Neuronal stem cell (in vitro differentiated cells): ENCODE data around the gene NTN1.

Experiments
- DNase-seq: peaks from one replicate; pipeline ENCODE4 v3.0.0-alpha.2; 2013; ENCODE audit warnings: low spot score
- H2AFZ ChIP-seq: one replicate; pipeline ENCODE4 v1.6.1; 2013; ENCODE audit warnings: mild to moderate bottlenecking, low read length, inconsistent platforms
- H2AK5ac ChIP-seq: 2 replicates; pipeline ENCODE4 v1.6.1; 2013; ENCODE audit warnings: low read depth, mild to moderate bottlenecking, inconsistent platforms, low read length, moderate library complexity, mixed read lengths
- H2BK120ac ChIP-seq: 2 replicates; pipeline ENCODE4 v1.6.1; 2013; ENCODE audit warnings: low read depth, mild to moderate bottlenecking, inconsistent platforms, low read length, moderate library complexity, mixed read lengths
- H2BK12ac ChIP-seq: one replicate; pipeline ENCODE4 v1.6.1; 2013; ENCODE audit warnings: low read length, inconsistent platforms
- H2BK15ac ChIP-seq: 2 replicates; pipeline ENCODE4 v1.6.1; 2013; ENCODE audit warnings: mild to moderate bottlenecking, low read length, inconsistent platforms, mixed read lengths
- H2BK5ac ChIP-seq: one replicate; pipeline ENCODE4 v1.6.1; 2013; ENCODE audit warnings: inconsistent platforms, mild to moderate bottlenecking, low read length, moderate library complexity
- H3K14ac ChIP-seq: one replicate; pipeline ENCODE4 v1.6.1; 2013; ENCODE audit warnings: low read length, inconsistent platforms
- H3K18ac ChIP-seq: 2 replicates; pipeline ENCODE4 v1.6.1; 2013; ENCODE audit warnings: low read length, inconsistent platforms
- H3K23ac ChIP-seq: 2 replicates; pipeline ENCODE4 v1.6.1; 2013; ENCODE audit warnings: low read depth, mild to moderate bottlenecking, mixed read lengths, low read length, inconsistent platforms; ENCODE audit not compliant: poor library complexity
- H3K27ac ChIP-seq: replicated peaks from 3 replicates; pipeline ENCODE4 v1.5.1; 2013; ENCODE audit warnings: low read length, inconsistent platforms
- H3K27me3 ChIP-seq, 3 experiments: 2 replicates each; pipeline ENCODE4 v1.6.1; 2013; ENCODE audit warnings: low read length in 3 of 3, mild to moderate bottlenecking in 2 of 3, inconsistent platforms in 1 of 3, low read depth in 1 of 3, mixed read lengths in 1 of 3, moderate library complexity in 1 of 3; ENCODE audit not compliant: control insufficient read depth in 3 of 3, insufficient read depth in 3 of 3
- H3K36me3 ChIP-seq, 2 donors: replicated peaks in 1 of 2; 2 replicates each; pipeline ENCODE4 v1.6.1; 2013; ENCODE audit warnings: low read length in 2 of 2; ENCODE audit not compliant: control insufficient read depth in 2 of 2, insufficient read depth in 2 of 2
- H3K4ac ChIP-seq: 2 replicates; pipeline ENCODE4 v1.6.1; 2013; ENCODE audit warnings: inconsistent platforms, mild to moderate bottlenecking, low read length, moderate library complexity
- H3K4me1 ChIP-seq, 2 donors: 1 replicate in 1 of 2; 2 replicates in 1 of 2; pipeline ENCODE4 v1.6.1; 2013; ENCODE audit warnings: low read length in 2 of 2, low read depth in 1 of 2; ENCODE audit not compliant: control insufficient read depth in 2 of 2, insufficient read depth in 1 of 2
- H3K4me2 ChIP-seq: one replicate; pipeline ENCODE4 v1.6.1; 2013; ENCODE audit warnings: mild to moderate bottlenecking, low read length, inconsistent platforms; ENCODE audit not compliant: insufficient read depth, poor library complexity, severe bottlenecking
- H3K4me3 ChIP-seq, 2 donors: 2 replicates each; pipeline ENCODE4 v1.5.1; 2013; ENCODE audit warnings: low read length in 2 of 2, mild to moderate bottlenecking in 2 of 2, inconsistent platforms in 1 of 2, moderate library complexity in 1 of 2
- H3K79me1 ChIP-seq: one replicate; pipeline ENCODE4 v1.6.1; 2013; ENCODE audit warnings: low read depth, mild to moderate bottlenecking, inconsistent platforms, low read length, moderate library complexity
- H3K9ac ChIP-seq: one replicate; pipeline ENCODE4 v1.6.1; 2013; ENCODE audit warnings: mild to moderate bottlenecking, low read depth, low read length, inconsistent platforms; ENCODE audit not compliant: poor library complexity
- H3K9me3 ChIP-seq, 2 donors: replicated peaks in 1 of 2; 2 replicates each; pipeline versions ENCODE3 to v1.6.1; 2013; ENCODE audit warnings: low read length in 2 of 2, mild to moderate bottlenecking in 2 of 2, inconsistent platforms in 1 of 2, low read depth in 1 of 2, mixed read lengths in 1 of 2, moderate library complexity in 1 of 2; ENCODE audit not compliant: control insufficient read depth in 2 of 2, insufficient read depth in 1 of 2
- H4K8ac ChIP-seq: one replicate; pipeline ENCODE4 v1.6.1; 2013; ENCODE audit warnings: low read depth, mild to moderate bottlenecking, inconsistent platforms, low read length, moderate library complexity
- H4K91ac ChIP-seq: one replicate; pipeline ENCODE4 v1.6.1; 2013; ENCODE audit warnings: low read length, low read depth, mild to moderate bottlenecking, inconsistent platforms; ENCODE audit not compliant: poor library complexity
- WGBS, 2 donors: extraction: QIAGEN DNeasy Blood & Tissue Kit; methylation state at CpG; one replicate each; pipeline ENCODE4 v1.1.7; 2013; ENCODE audit warnings: missing lambda C conversion rate in 2 of 2, mixed read lengths in 1 of 2; ENCODE audit not compliant: insufficient read length in 2 of 2, insufficient replicate concordance in 1 of 2; ENCODE audit errors: extremely low coverage in 2 of 2; 5-methylcytosine and 5-hydroxymethylcytosine counted together

NTN1 gene

GRCh38 chr17:9107527-9107926, 86.2 kb downstream of the NTN1 start:
- H3K36me3 ChIP-seq: no peaks in the 10 kb centered on the region
- H2AK5ac ChIP-seq: no peak overlapping the region
- H3K79me1 ChIP-seq: no peaks in the 10 kb centered on the region
- no peak overlapping the region for H2BK15ac ChIP-seq
- no peaks in the 10 kb centered on the region for H3K9me3 ChIP-seq
- no peak for DNase-seq
- WGBS, 2 donors: no CpG with 5 or more reads among the region's 4 CpGs
- H3K4me1 ChIP-seq: peaks cover 0 to 4% of the 10 kb centered on the region in 2 donors
- no peak overlapping the region for H3K4me3 ChIP-seq
- H4K91ac ChIP-seq: no peak overlapping the region
- no peak overlapping the region for H4K8ac ChIP-seq
- H2AFZ ChIP-seq: no peak overlapping the region
- no peak overlapping the region for H3K18ac ChIP-seq
- H3K4me2 ChIP-seq: no peak overlapping the region
- H2BK5ac ChIP-seq: no peak overlapping the region
- no peak overlapping the region for H3K14ac ChIP-seq
- H3K27me3 ChIP-seq: no peaks in the 10 kb centered on the region
- H2BK120ac ChIP-seq: no peak overlapping the region
- H3K27ac ChIP-seq: no peak overlapping the region
- no peak overlapping the region for H3K9ac ChIP-seq
- no peak overlapping the region for H3K4ac ChIP-seq
- no peak overlapping the region for H2BK12ac ChIP-seq
- H3K23ac ChIP-seq: no peak overlapping the region

GRCh38 chr17:9108146-9108545, 86.8 kb downstream of the NTN1 start:
- H3K9me3 ChIP-seq: no peaks in the 10 kb centered on the region
- no peak overlapping the region for H2BK12ac ChIP-seq
- H3K4me3 ChIP-seq: no peak overlapping the region
- no peak overlapping the region for H3K23ac ChIP-seq
- no peak overlapping the region for H2BK120ac ChIP-seq
- no peaks in the 10 kb centered on the region for H3K27me3 ChIP-seq
- no peaks in the 10 kb centered on the region for H3K79me1 ChIP-seq
- no peak overlapping the region for H3K4ac ChIP-seq
- H3K36me3 ChIP-seq: no peaks in the 10 kb centered on the region
- H3K4me2 ChIP-seq: no peak overlapping the region
- H3K4me1 ChIP-seq: peaks cover 0 to 4% of the 10 kb centered on the region in 2 donors
- no peak overlapping the region for H2BK15ac ChIP-seq
- H4K91ac ChIP-seq: no peak overlapping the region
- no peak for DNase-seq
- no peak overlapping the region for H2BK5ac ChIP-seq
- H2AFZ ChIP-seq: no peak overlapping the region
- H3K27ac ChIP-seq: no peak overlapping the region
- H4K8ac ChIP-seq: no peak overlapping the region
- no CpG with 5 or more reads among the region's 6 CpGs for WGBS, 2 donors
- H3K18ac ChIP-seq: no peak overlapping the region
- H2AK5ac ChIP-seq: no peak overlapping the region
- H3K9ac ChIP-seq: no peak overlapping the region
- H3K14ac ChIP-seq: no peak overlapping the region

GRCh38 chr17:9109933-9110332, 88.6 kb downstream of the NTN1 start:
- Histone ChIP-seq H3K9me3 (no peaks in the 10 kb centered on the region), H2AFZ (no peak overlapping the region), H3K27ac (no peak overlapping the region), H3K27me3 (peaks cover 0 to 7% (median under 1%) of the 10 kb centered on the region in 3 experiments), H4K8ac (no peak overlapping the region), H2BK5ac (no peak overlapping the region), H2BK120ac (no peak overlapping the region), H3K4ac (no peak overlapping the region), H3K4me3 (no peak overlapping the region), H3K14ac (no peak overlapping the region), H3K79me1 (no peaks in the 10 kb centered on the region), H3K9ac (no peak overlapping the region), H2BK15ac (no peak overlapping the region), H2AK5ac (no peak overlapping the region), H3K4me1 (peaks cover 0 to 2% of the 10 kb centered on the region in 2 donors), H3K36me3 (no peaks in the 10 kb centered on the region), H3K18ac (no peak overlapping the region), H3K23ac (no peak overlapping the region), H4K91ac (no peak overlapping the region), H3K4me2 (no peak overlapping the region), H2BK12ac (no peak overlapping the region)
- no peak for DNase-seq
- WGBS, 2 donors: no CpG with 5 or more reads among the region's 4 CpGs

GRCh38 chr17:9110501-9110900, 89.2 kb downstream of the NTN1 start:
- Histone ChIP-seq H3K14ac (no peak overlapping the region), H3K27me3 (peaks cover 0 to 11% (median 3%) of the 10 kb centered on the region in 3 experiments), H3K23ac (no peak overlapping the region), H2BK15ac (no peak overlapping the region), H3K36me3 (no peaks in the 10 kb centered on the region), H2BK120ac (no peak overlapping the region), H2BK5ac (no peak overlapping the region), H3K9ac (no peak overlapping the region), H3K79me1 (no peaks in the 10 kb centered on the region), H4K8ac (no peak overlapping the region), H2AFZ (no peak overlapping the region), H3K18ac (no peak overlapping the region), H3K4ac (no peak overlapping the region), H3K4me3 (no peak overlapping the region), H2AK5ac (no peak overlapping the region), H3K4me2 (no peak overlapping the region), H2BK12ac (no peak overlapping the region), H3K9me3 (no peaks in the 10 kb centered on the region), H3K4me1 (peaks cover 0 to 5% of the 10 kb centered on the region in 2 donors), H3K27ac (no peak overlapping the region), H4K91ac (no peak overlapping the region)
- DNase-seq: no peak
- no CpG with 5 or more reads among the region's 7 CpGs for WGBS, 2 donors
